HCT116 (cell line): ENCODE data around the gene ADGRD1.

Source experiments
- CTCF ChIP-seq, 3 experiments: fragments of 200-600 bp in 1 of 3; sonication (generic) in 1 of 3; IDR thresholded peaks in 2 of 3; conservative IDR thresholded peaks in 1 of 3; 2 replicates each; pipeline ENCODE4 v1.5.1; 2012 to 2017; ENCODE audit warnings: low read depth in 2 of 3, low read length in 2 of 3, antibody characterized with exemption in 1 of 3, borderline replicate concordance in 1 of 3, control low read depth in 1 of 3, mild to moderate bottlenecking in 1 of 3, mixed read lengths in 1 of 3, mixed run types in 1 of 3, moderate library complexity in 1 of 3; ENCODE audit not compliant: insufficient read depth in 1 of 3
- POLR2A ChIP-seq: IDR thresholded peaks from 2 replicates; pipeline ENCODE4 v1.7.0; 2011; ENCODE audit warnings: borderline replicate concordance; ENCODE audit not compliant: insufficient read depth, insufficient read length; ENCODE audit errors: extremely low read depth

DNA sequence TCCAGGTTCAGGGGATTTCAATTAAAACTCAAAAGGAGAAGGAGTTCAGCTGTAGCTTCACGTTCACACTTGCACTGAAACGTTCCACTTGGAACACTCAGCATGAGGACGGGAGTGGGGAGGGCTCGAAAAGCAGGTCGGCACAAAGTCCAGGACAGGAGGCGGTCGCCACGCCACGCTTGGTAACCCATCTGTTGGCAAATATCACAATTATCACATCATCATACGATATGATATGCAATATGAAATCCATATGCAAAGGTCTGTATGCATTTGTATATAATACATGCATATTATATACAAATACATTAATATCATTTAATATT is 17.2 kb downstream of the ADGRD1 start:
- no peak for TF ChIP-seq CTCF (IDR thresholded peaks at IDR 0.05 in 2 of 3, conservative IDR thresholded peaks at IDR 0.05 in 1 of 3; ENCODE audit: borderline replicate concordance in 1 of 3, insufficient read depth in 1 of 3, low read depth in 2 of 3, low read length in 2 of 3)
- no peak for TF ChIP-seq POLR2A
